ENCODE data around the gene RER1. TPM values are rescaled to one million over a fixed set of nuclear protein-coding genes. Genes with fewer than 3 reads are reported as not detected.

The RER1 gene
- total RNA-seq, 4 donors from 2014 or later, result 73.5 to 101 (median 83.7) TPM

GRCh38 chr1:2417083-2417832 lies 25.6 kb downstream of the RER1 start:
- Histone ChIP-seq H3K27me3 (no peaks in the 10 kb centered on the region), H3K27ac (no peak overlapping the region), H3K4me3 (replicated peaks in 1 of 3) (no peak overlapping the region), H3K4me1 (peaks cover 12 to 32% of the 10 kb centered on the region in 2 donors), H3K36me3 (no peaks in the 10 kb centered on the region), H3K9me3 (no peaks in the 10 kb centered on the region)
- no peak for DNase-seq
- intact Hi-C loops (cut with DNase I), result loop anchor here (5.0 kb wide), 1 partner anchor 230 kb away; no protein-coding TSS in a partner anchor
- WGBS, 2 donors, result 90 to 93% methylated on average over 3 to 7 of the region's 13 CpGs
- TF ChIP-seq POLR2A (IDR thresholded peaks at IDR 0.05), result no peak
- TF ChIP-seq, protein P1, sequence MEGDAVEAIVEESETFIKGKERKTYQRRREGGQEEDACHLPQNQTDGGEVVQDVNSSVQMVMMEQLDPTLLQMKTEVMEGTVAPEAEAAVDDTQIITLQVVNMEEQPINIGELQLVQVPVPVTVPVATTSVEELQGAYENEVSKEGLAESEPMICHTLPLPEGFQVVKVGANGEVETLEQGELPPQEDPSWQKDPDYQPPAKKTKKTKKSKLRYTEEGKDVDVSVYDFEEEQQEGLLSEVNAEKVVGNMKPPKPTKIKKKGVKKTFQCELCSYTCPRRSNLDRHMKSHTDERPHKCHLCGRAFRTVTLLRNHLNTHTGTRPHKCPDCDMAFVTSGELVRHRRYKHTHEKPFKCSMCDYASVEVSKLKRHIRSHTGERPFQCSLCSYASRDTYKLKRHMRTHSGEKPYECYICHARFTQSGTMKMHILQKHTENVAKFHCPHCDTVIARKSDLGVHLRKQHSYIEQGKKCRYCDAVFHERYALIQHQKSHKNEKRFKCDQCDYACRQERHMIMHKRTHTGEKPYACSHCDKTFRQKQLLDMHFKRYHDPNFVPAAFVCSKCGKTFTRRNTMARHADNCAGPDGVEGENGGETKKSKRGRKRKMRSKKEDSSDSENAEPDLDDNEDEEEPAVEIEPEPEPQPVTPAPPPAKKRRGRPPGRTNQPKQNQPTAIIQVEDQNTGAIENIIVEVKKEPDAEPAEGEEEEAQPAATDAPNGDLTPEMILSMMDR (IDR thresholded peaks at IDR 0.05), result no peak

DNA sequence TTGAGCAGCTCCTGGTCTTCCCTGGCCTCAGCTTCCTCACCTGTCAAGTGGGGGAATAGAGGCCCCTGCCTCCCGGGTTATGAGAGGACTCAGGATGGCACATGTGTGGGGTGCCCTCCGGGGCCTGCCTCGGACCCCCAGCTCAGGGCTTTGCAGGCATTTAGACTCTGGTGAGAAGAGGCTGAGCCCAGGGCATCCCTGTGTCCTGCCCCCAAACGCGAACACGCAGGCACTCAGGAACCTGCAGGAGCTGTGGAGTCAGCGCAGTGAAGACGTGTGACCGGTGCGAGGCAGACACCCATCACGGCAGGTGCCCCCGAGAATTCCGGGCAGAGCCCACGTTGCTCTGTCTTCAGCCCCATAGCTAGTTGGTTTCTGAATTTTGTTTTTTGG lies 26.2 kb downstream of the RER1 start:
- no peak overlapping the region for H3K27ac ChIP-seq
- peaks cover 12 to 32% of the 10 kb centered on the region in 2 donors for H3K4me1 ChIP-seq
- intact Hi-C loops (cut with DNase I), result loop anchor here (5.0 kb wide), 1 partner anchor 229 kb away; no protein-coding TSS in a partner anchor
- no peaks in the 10 kb centered on the region for H3K27me3 ChIP-seq
- WGBS, 2 donors, result 68 to 72% methylated on average over 9 to 11 of the region's 14 CpGs
- no peaks in the 10 kb centered on the region for H3K36me3 ChIP-seq
- no peaks in the 10 kb centered on the region for H3K9me3 ChIP-seq
- DNase-seq, result no peak
- TF ChIP-seq, protein P1 (IDR thresholded peaks at IDR 0.05), result no peak
- TF ChIP-seq POLR2A (IDR thresholded peaks at IDR 0.05), result no peak
- H3K4me3 ChIP-seq (replicated peaks in 1 of 3), result no peak overlapping the region

DNA sequence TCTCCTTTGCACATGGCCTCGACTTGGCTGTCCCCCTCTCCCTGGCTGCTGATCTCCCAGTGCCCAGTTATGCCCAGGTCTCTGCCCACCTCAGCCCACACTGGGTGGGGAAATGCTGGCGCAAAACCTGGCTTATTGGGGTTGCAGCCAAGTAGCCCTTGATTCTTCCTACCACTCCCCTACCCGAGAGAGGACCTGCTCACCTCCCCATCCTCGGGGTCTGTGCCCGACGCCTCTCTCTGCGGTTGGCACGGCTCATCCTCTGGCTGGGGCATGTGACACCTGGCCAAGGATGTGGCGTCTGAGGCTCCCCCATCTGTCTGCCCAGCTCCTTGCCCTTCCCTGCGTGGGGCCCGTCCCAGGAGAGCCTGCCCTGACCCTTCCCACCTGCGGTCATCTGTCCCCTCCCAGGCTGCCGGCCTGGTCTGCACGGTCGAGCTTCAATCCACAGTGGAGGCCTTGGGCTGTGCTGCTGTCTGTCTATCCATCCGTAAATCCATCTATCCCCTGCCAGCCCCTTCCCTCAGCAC lies 27.2 kb downstream of the RER1 start:
- no peaks in the 10 kb centered on the region for H3K36me3 ChIP-seq
- intact Hi-C loops (cut with DNase I), result loop anchor here (5.0 kb wide), 1 partner anchor 228 kb away; no protein-coding TSS in a partner anchor
- H3K27ac ChIP-seq, result no peak overlapping the region
- TF ChIP-seq POLR2A (IDR thresholded peaks at IDR 0.05), result no peak
- TF ChIP-seq, protein P1 (IDR thresholded peaks at IDR 0.05), result no peak
- DNase-seq, result no peak
- peaks cover 3 to 22% of the 10 kb centered on the region in 2 donors for H3K4me1 ChIP-seq
- 78 to 81% methylated on average over 15 to 16 of the region's 16 CpGs for WGBS, 2 donors
- H3K9me3 ChIP-seq, result no peaks in the 10 kb centered on the region
- no peak overlapping the region for H3K4me3 ChIP-seq (replicated peaks in 1 of 3)
- no peaks in the 10 kb centered on the region for H3K27me3 ChIP-seq

- no peak for DNase-seq
- Histone ChIP-seq H3K9me3 (no peaks in the 10 kb centered on the region), H3K4me3 (replicated peaks in 1 of 3) (no peak overlapping the region), H3K36me3 (no peaks in the 10 kb centered on the region), H3K27me3 (no peaks in the 10 kb centered on the region), H3K4me1 (peaks cover 0 to 17% of the 10 kb centered on the region in 2 donors), H3K27ac (no peak overlapping the region)
- WGBS, 2 donors, result 79 to 80% methylated on average over 12 to 13 of the region's 16 CpGs
- no peak for TF ChIP-seq POLR2A (IDR thresholded peaks at IDR 0.05)
- TF ChIP-seq, protein P1 (IDR thresholded peaks at IDR 0.05), result no peak
- intact Hi-C loops (cut with DNase I), result loop anchor here (5.0 kb wide), 1 partner anchor 228 kb away; no protein-coding TSS in a partner anchor
Observed at GRCh38 chr1:2419416-2419815, 27.8 kb downstream of the RER1 start.

DNA sequence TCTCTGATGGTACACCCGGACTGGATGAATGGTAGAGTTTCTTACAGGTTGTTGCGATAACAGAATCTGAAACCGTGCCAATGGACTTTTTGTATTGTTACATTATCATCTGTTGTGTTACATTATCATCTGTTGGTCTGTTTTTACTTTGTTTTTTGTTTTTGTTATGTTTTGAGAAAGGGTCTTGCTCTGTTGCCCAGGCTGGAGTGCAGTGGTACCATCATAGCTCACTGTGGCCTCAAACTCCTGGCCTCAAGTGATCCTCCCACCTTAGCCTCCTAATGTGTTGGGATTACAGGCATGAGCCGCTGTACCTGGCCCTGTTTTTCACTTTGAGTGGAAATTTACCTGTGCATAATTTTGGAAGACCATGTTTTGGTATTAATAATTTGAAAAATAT lies 30.9 kb downstream of the RER1 start:
- Histone ChIP-seq H3K4me1 (peaks cover 0 to 6% of the 10 kb centered on the region in 2 donors), H3K4me3 (replicated peaks in 1 of 3) (no peak overlapping the region), H3K27ac (no peak overlapping the region), H3K9me3 (no peaks in the 10 kb centered on the region), H3K36me3 (no peaks in the 10 kb centered on the region), H3K27me3 (no peaks in the 10 kb centered on the region)
- 74 to 88% methylated on average over 4 of the region's 4 CpGs for WGBS, 2 donors
- DNase-seq, result no peak
- intact Hi-C loops (cut with DNase I), result loop anchor here (10.0 kb wide), 1 partner anchor 372 kb away; no protein-coding TSS in a partner anchor
- no peak for TF ChIP-seq POLR2A (IDR thresholded peaks at IDR 0.05)
- TF ChIP-seq, protein P1 (IDR thresholded peaks at IDR 0.05), result no peak
